Retina (tissue), 1 donor: ENCODE results near the gene CREM.

ENCODE experiments used
- DNase-seq: peaks from one replicate; pipeline ENCODE4 v3.0.0-alpha.2; 2016

Gene CREM

DNA sequence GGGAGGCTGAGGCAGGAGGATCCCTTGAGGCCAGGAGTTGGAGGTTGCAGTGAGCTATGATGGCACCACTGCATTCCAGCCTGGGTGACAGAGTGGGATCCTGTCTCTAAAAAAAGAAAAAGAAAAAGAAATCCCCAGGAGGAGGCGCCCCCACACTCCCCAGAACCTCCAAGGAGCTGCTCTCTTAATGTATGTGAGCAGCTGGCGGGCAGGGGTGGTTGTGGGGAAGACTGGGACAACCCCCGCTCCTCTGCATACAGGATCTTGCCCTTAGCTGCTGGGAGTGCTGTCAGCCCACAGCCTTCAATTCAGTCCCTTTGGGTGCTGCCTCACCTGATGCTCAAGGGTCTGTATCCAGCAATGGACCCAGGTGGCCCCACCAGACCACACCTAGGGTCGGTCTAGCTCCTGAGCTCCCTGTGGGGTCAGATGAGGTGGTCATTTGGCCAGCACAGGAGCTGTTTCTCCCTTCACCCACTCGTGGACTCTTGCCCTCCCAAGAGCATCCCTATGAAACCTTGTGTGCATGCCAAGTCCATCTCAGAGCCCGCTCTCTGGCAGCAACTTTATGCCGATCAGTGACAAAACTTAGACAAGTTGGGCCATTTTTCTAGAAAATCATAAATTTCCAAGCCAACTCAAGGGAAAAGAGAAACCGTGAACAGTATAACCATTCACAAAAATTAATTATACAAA is 97.5 kb downstream of the CREM start:
- DNase-seq = no peak

DNA sequence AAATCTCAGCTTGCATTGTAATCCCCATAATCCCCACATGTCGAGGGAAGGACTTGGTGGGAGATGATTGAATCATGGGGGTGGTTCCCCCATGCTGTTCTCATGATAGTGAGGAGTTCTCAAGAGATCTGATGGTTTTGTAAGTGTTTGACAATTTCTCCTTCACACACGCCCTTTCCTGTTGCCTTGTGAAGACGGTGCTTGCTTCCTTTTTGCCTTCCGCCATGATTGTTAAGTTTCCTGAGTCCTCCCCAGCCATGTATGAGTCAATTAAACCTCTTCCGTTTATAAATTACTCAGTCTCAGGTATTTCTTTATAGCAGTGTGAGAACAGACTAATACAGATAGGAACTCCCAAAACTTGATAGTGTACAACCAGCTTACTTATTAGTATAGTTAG is 98.6 kb downstream of the CREM start:
- no peak for DNase-seq

DNA sequence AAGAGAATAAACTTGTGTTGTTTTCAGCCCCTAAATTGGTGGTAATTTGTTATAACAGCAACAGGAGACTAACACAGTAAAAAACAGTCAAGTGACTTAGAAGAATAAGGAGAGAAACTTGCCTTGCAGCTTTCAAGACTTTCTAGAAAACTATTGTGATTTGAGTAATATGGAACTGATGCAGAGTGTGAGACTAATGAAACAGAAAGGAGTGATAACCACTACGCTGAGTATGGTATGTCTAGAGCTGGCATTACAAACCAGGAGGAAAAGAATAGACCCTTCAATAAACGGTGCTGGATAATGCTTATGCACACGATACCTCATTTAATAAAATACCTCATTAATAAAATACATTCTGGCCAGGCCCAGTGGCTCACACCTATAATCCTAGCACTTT is 99.9 kb downstream of the CREM start:
- DNase-seq = no peak

DNA sequence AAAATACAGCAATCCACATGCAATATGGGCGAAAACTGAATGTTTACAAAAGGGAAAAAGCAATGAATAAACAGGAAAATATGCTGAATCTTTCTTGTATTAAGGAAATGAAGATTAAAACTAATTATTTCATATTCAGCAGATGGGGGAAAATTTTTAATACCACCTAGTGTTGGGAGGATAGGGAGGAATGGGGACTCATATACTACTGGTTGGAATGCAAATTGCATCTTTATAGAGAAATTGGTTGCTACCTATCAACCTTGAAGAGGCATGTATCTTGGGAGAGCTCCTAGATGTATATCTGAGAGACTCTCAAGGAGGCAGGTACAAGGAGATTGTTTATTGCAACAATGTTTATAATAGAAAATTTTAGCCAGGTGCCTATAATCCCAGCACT is 101.4 kb downstream of the CREM start:
- DNase-seq = no peak

DNA sequence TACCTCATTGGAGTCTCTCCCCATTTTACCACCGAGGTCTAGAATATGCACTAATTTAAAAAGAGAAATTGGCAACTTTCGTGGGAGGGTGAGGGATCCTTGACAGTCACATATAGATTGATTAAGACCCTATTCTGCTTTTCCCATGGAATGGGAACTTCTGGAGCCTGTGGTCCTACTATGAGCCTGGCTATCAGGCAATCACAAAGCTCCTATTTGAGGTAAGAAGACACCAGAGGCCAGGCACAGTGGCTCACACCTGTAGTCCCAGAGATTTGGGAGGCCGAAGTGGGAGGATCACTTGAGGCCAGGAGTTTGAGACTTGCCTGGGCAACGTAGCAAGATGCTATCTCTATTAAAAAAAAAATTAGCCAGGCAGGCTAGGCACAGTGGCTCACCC is 105.0 kb downstream of the CREM start:
- DNase-seq = no peak

DNA sequence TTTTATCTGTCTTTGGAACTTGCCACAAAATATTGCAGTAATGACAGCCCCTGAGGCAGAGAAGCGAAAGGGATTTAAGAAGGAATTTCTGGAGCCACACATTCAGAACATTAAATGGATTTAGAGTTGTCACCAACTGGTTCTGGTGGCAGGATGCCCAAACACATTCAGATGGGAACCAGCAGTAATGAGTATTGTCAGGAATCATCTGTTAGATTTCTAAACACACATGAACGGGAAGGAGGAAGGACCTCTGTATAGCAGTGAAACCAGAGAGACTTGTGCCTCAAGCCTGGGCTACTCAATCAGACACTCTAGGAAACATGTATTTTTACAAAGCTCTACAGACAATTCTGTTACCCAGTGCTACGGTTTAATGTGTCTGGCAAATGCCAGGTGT is 105.9 kb downstream of the CREM start:
- DNase-seq = no peak

DNA sequence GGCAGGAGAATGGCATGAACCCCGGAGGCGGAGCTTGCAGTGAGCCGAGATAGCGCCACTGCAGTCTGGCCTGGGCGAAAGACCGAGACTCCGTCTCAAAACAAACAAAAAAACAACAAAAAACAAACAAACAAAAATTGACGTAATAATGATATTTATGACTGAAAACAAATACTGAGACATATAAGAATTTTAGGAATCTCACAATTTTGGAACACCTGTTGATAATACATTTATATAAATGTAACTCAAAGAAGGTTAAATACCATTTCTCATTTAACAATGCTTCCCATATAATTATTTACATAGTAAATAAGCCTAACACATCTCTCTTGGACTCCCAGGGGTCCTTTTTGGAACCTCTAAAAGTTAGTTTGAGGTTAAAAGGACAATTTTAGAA is 107.4 kb downstream of the CREM start:
- DNase-seq = no peak

DNA sequence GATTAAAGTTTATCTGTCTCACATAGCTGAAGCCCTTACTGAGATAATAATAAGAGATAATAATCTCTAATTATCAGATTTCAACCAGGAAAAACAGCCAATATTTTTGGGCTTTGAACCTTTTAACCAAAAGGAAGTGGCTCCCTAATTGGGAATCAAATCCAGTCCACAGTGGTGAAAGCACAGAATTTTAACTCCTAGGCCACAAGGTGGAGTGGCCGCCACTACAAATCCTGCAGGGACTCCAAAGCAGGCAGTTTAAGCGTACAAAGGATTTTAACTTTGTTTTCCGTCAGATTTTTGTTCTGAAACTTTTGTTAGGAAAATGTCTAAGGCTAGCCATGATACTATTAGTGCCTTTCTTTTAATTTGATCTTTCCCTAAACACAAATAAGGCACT is 110.1 kb downstream of the CREM start:
- DNase-seq = no peak

DNA sequence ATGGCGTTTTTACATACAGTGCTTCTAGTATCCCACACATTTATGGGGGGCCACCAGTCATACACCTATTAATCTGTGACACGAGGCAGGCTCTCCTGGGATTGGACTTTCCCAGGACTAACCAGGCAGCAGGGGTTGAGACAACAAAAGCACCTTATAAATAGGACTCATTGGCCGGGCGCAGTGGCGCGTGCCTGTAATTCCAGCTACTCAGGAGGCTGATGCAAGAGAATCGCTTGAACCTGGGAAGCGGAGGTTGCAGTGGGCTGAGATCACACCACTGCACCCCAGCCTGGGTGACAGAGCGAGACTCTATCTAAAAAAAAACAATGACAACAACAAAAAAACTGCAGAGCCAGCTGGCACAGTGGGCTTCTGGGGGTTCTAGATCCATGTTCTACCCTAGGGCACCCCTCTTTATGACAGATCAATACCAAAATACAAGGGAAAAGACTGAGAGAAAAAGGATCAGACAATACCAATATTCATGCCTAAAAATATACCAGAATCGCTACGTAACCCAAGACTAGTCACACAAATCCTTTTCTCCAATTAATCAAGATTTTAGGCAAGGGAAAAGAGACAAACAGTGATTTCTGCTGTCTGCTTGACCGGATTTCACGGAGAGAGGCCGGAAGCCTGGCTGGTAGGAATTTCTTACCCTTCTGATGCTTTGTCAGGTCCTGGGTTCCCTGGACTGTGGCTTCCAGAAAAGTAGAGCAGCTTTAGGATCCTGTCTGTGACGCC is 111.3 kb downstream of the CREM start:
- no peak for DNase-seq

DNA sequence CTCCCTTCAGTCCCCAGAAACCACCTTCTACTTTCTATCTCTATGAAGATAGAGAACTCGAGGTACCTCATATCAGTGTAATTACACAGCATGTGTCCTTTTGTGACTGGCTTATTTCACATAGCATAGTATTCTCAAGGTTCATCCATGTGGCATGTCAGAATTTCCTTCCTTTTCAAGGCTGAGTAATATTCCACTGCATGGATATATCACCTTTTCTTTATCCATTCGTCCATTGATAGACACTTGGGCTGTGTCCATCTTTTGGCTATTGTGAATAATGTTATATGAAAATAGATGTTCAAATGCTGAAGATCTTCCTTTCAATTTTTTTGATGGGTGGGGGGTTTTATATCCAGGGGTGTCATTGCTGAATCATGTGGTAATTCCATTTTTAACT is 117.9 kb downstream of the CREM start:
- DNase-seq = no peak

DNA sequence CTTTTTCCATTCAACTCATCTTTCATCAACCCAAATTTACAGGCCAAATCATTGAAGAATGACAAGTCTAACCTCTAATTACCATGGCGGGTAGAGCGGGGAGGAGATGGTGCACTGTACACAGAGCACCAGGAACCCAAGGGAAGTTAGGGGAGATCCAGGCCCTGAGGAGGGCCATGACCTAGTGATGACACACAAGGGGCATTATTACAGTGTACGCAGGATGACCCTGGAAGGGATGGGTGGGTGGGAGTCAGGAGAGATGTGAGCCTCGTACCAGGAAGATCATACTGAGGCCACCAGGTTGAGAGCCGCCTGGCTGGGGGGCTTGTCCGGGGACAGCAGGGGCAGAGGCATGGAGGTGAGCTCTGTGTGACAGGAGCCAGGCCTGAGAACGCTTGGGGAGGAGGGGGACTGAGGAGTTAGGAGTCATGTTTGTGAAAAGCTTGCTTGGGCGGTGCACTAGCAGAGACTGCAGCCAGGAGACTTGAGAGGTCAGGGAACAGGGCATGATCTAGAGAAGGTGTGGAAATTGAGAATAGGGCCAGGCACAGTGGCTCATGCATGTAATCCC is 120.2 kb downstream of the CREM start:
- no peak for DNase-seq

DNA sequence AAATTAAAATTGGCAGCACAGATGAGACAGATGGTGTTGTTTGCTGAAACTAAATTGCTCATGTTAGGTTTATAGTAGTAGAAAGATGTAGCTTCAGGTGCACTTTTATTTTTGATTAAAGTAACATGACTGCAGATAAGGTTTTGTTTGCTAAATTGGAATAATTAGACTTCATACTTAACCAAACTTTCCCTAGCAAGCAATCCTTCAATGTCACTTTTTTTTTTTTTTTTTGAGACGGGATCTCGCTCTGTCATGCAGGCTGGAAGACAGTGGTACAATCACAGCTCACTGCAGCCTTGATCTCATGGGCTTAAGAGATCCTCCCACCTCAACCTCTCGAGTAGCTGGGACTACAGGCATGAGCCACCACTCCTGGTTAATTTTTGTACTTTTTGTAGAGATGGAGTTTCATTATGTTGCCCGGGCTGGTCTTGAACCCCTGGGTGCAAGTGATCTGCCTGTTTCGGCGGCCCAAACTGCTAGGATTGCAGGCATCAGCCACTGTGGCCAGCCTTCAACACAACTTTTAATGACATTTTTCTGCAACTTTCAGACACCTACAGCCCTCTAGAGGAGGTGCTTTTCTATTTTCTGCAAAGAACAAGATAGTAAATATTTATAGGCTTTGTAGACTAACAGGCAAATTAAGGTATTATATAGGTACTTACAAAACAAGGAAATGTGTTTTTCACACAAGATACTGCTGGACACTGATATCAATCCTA is 124.9 kb downstream of the CREM start:
- no peak for DNase-seq

DNA sequence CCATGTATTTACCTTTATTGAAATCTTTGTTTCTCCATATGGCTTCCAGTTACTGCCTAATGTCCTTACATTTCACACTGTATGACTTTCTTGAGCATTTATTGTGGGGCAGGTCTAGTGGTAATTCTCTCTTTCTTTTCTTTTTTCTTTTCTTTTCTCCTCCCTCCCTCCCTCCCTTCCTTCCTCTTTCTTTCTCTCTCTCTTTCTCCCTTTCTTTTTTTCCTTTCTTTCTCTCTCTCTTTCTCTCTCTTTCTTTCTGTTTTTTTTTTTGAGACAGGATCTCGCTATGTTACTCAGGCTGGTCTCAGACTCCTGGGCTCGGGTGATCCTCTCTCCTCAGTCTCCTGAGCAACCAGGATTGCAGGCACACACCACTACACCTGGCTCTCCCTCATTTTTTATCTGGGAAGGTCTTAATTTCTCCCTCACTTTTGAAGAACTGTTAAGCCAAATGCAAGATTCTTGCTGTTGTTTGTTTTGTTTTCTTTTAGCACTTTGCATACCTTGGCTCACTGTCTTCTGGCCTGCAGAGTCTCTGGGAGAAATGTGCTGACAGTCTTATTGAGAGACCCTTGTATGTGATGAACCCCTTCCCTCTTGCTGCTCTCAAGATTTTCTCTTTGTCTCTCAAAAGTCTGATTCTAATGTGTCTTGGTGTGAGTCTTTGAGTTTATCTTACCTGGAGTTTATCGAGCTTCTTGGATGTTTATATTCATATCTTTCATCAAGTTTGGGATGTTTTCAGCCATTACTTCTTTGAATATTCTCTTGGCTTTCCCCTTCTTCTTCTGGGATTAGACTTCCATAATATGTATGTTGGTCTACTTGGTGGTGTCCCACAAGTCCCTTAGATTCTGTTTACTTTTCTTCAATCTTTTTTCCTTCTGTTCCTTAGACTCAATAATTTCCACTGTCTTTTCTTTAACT is 130.7 kb downstream of the CREM start:
- DNase-seq = no peak

DNA sequence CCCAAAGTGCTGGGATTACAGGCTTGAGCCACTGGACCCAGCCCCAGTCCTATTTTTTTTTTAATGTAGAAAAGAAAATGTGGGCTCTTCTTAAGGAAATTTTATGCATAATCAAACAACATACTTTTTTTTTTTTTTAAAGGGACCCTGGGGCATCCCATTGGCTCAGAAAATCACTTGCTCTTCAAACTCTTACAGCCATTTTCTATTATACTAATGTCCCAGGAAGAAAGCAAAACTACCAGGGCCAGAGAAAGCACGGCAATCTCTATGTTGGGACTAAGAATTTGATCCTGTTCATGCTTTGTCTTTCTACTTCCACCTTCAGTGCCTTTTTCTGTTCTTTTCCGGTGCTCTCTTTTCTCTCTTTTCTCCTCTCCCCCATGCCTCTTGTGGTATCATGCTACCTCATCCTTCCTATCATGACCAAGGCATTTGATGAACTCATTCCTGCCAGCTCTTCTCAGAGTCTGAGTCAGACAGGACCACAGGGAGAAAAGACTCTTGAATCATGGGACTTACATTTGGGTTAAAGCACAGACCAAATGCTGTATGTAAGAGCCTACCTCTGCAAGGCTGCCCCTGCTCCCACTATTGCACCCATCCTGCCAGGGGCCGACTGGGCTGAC is 133.2 kb downstream of the CREM start:
- no peak for DNase-seq

DNA sequence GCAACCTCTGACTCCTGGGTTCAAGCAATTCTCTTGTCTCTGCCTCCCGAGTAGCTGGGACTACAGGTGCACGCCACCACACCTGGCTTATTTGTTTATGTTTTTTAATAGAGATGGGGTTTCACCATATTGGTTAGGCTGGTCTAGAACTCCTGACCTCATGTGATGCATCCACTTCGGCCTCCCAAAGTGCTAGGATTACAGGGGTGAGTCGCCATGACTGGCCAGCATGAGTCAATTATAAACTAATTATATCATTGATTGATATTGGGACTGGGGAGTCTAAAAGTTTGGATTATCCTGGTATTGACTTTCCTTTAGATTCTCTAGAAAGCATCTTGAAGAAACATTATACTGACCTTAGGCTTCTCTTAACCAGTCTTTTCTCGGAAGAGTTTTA is 135.8 kb downstream of the CREM start:
- no peak for DNase-seq
